ENCODE measurements around the gene DIS3L2.

The DIS3L2 gene

DNA sequence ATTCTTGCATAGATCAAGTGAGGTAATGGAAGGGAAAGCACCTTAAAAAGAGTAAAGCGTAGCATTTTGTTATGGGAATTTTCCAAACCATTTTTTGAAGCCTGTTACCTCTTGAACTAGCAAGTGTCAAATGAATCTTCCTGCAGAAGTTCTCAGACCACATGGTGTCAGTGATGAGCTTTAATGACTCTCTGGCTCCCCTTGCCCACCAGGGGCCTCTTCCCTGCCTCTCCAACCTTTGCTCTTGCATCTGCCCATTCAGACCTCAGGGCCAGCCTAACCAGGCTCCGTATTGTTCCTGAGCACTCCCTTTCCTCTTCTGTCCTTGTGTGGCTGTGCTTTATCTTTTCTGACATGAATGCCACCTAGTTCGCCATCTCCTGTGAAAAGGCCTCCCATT, 155.9 kb downstream of the DIS3L2 start:
- TF ChIP-seq, protein P1, sequence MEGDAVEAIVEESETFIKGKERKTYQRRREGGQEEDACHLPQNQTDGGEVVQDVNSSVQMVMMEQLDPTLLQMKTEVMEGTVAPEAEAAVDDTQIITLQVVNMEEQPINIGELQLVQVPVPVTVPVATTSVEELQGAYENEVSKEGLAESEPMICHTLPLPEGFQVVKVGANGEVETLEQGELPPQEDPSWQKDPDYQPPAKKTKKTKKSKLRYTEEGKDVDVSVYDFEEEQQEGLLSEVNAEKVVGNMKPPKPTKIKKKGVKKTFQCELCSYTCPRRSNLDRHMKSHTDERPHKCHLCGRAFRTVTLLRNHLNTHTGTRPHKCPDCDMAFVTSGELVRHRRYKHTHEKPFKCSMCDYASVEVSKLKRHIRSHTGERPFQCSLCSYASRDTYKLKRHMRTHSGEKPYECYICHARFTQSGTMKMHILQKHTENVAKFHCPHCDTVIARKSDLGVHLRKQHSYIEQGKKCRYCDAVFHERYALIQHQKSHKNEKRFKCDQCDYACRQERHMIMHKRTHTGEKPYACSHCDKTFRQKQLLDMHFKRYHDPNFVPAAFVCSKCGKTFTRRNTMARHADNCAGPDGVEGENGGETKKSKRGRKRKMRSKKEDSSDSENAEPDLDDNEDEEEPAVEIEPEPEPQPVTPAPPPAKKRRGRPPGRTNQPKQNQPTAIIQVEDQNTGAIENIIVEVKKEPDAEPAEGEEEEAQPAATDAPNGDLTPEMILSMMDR (IDR thresholded peaks at IDR 0.05; ENCODE audit: low read depth, low read length): no peak
- DNase-seq (ENCODE audit: extremely low read depth, low read depth): no peak

DNA sequence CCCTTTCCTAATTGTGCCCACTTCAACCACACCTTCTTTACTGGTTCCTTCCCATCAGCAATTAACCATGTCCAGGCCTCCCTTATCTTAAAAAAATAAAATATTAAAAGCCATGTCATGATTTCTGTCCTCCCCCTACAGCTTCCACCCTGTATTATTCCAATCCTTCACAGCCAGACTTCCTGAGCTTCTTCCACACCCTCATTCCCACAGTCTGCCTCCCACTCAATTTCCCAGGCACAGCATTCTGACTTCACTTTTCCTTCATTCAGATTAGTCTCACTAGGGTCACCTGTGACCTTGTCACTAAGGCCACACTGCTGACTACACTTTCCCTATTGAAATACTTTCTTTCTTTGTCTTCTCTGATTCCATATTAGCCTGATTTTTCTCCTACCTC, 159.4 kb downstream of the DIS3L2 start:
- TF ChIP-seq, protein P1 (IDR thresholded peaks at IDR 0.05; ENCODE audit: low read depth, low read length): no peak
- DNase-seq (ENCODE audit: extremely low read depth, low read depth): no peak

DNA sequence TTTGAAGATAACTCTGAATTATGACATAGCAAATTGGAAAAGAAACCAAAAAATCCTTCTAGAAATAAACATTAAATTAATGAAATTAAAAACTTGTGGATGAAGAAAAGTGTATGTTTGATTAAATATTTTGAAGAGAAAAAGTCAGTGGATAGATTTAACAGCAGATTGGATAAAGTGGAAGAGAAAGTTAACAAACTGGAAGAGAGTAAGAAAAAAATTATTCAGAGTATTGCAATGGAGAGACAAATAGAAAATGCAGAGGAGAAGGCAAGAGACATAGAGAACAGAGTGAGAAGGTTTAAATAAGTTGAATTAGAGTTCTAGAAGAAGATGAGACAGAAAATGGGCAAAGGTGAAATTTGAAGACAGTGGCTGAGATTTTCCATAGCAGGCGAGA, 162.8 kb downstream of the DIS3L2 start:
- TF ChIP-seq, protein P1 (IDR thresholded peaks at IDR 0.05; ENCODE audit: low read depth, low read length): no peak
- DNase-seq (ENCODE audit: extremely low read depth, low read depth): no peak

DNA sequence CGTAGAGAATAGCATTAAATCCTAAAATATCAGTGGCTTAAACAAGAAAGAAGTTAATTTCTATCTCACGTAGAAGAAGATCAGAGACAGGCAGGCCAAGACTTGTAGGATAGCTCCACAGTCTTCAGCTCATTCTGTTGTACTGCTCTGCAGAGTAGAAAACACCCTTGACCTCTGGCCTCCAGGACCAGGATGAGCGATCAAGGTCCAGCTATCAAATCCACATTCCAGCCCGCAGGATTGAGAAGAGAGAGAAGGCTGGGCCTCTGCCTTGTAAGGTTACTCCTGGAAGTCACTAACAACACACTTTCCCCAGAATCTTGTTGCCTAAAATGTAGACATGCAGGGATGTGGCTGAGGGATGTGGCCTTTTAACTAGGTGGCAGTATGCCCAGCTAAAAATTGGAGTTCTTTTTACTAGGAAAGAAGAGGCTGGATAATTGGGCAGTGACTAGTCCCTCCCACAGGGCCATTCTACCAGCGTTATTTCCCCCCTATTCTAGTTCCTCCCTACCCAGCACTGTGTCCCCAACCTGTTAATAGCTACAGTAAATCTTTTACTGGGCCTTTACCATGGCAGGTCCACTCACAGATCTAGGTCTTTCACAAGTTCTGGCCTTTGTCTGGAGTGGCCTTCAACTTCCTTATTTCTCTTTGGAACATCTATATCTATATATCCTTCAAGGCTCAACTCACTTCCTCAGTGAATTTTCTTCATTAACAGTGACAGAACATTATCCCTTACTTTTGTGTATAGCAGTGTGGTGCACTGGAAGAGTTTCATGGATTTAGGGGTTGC, 165.0 kb downstream of the DIS3L2 start:
- TF ChIP-seq, protein P1 (IDR thresholded peaks at IDR 0.05; ENCODE audit: low read depth, low read length): no peak
- DNase-seq (ENCODE audit: extremely low read depth, low read depth): no peak

DNA sequence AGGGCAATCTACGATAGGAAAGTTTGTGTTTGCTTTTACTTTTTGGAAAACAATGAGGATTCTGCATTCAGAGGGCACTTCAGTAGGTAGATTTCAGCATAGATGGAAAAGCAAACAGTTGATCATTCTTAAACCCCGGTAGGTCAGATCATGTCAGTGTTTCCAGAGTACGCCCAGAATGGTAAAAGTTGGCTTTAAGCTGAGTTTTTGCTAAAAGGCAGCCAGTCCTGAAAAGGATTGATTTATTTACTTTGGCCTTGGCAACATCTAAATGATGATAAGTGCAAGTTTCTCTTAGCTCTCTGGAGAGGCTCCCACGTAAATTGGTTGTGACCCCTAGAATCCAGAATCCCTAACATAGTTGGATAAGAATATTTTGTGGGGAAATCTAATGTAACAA, 168.0 kb downstream of the DIS3L2 start:
- TF ChIP-seq, protein P1 (IDR thresholded peaks at IDR 0.05; ENCODE audit: low read depth, low read length): no peak
- DNase-seq (ENCODE audit: extremely low read depth, low read depth): no peak

DNA sequence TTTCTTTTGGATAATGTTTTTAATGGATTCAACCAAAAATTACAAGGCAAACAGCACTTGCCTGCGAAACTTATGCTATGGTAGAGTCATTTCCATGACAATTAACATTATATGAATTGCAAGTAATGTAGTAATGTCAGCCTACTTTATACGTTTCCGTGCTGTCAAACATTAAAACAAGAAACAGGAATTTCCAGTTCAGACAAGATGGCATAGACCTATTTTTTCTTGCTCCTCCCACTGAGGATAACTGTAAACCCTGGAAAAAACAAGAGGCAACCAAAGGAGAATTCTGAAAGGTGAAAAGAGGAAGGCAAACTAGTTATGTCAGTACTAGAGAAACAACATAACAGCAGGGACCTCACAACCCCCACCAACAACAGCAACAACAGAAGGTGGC, 170.7 kb downstream of the DIS3L2 start:
- no peak for DNase-seq (ENCODE audit: extremely low read depth, low read depth)

DNA sequence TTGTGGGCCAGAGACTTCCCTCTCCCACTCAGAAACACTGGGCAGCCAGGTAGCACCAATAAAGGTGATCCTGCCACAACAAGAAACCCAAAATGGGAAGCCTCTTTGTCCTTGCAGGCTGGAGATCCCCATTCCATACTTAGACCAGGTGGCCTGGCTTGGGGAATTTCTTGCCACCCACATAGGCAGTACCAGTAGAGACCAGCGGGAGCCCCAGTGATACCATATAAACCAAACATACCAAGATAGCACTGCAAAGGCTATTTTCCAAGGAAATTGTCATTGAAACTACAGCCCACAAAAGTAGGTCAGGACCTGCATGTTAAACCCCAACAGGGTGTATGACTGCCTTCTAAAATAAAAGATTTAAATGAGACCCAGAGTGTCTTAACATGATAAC, 171.6 kb downstream of the DIS3L2 start:
- DNase-seq (ENCODE audit: extremely low read depth, low read depth): no peak

More for the DNA sequence above, 170.7 kb downstream of the DIS3L2 start:
- TF ChIP-seq, protein P1 (IDR thresholded peaks at IDR 0.05; ENCODE audit: low read depth, low read length): no peak

More for the DNA sequence above, 171.6 kb downstream of the DIS3L2 start:
- TF ChIP-seq, protein P1 (IDR thresholded peaks at IDR 0.05; ENCODE audit: low read depth, low read length): no peak; the same call in 1 of the 2 replicates

All from AG09319 (cell line).